GM12872 (cell line): Measurements from ENCODE around the gene AGBL2.

Source experiments
- TF ChIP-seq, protein P1 (sequence below): IDR thresholded peaks from 3 replicates; pipeline ENCODE4 v1.5.1; 2011; ENCODE audit warnings: low read depth, mild to moderate bottlenecking, low read length, moderate library complexity; ENCODE audit not compliant: insufficient read depth

AGBL2 gene

GRCh38 chr11:47711225-47711624 lies 3.9 kb downstream of the AGBL2 start:
- TF ChIP-seq, protein P1, sequence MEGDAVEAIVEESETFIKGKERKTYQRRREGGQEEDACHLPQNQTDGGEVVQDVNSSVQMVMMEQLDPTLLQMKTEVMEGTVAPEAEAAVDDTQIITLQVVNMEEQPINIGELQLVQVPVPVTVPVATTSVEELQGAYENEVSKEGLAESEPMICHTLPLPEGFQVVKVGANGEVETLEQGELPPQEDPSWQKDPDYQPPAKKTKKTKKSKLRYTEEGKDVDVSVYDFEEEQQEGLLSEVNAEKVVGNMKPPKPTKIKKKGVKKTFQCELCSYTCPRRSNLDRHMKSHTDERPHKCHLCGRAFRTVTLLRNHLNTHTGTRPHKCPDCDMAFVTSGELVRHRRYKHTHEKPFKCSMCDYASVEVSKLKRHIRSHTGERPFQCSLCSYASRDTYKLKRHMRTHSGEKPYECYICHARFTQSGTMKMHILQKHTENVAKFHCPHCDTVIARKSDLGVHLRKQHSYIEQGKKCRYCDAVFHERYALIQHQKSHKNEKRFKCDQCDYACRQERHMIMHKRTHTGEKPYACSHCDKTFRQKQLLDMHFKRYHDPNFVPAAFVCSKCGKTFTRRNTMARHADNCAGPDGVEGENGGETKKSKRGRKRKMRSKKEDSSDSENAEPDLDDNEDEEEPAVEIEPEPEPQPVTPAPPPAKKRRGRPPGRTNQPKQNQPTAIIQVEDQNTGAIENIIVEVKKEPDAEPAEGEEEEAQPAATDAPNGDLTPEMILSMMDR, result no peak

DNA sequence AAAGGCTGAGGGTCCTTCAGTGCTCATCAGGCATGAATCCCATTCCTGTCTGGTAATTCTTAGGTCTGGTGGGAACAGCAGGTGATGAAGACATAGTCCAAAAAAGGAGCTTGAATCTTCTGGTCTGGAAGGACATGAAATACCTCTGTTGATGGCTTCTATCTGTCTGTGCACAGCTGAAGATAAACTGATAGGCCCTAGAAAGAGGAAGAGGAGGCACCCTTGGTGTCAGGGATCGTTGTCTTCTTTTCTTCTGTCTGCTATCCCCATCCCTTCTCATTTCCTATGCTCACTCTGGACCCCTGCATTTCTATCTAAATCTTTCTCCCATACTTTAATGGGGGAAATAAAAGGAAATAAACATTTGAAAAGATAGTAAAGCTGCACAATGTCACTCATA lies 9.4 kb downstream of the AGBL2 start:
- TF ChIP-seq, protein P1, result no peak

GRCh38 chr11:47691979-47692378 lies 23.2 kb downstream of the AGBL2 start:
- TF ChIP-seq, protein P1, result no peak

DNA sequence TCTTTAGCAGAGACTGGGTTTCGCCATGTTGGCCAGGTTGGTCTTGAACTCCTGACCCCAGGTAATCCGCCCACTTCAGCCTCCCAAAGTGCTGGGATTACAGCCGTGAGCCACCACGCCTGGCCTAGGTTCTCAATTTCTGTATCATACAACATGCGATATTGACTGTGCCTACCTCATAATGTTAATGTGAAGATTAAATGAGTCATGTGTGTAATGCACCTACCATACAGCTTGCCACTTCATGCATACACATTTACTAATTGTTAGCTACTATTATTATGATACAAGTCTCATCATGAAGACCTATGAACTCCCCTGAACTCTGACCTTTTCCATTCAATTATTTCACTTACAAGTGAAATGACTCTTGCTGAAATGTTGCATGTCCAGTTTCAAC lies 25.7 kb downstream of the AGBL2 start:
- TF ChIP-seq, protein P1, result no peak

- TF ChIP-seq, protein P1, result no peak
Measured at GRCh38 chr11:47688991-47689390, 26.2 kb downstream of the AGBL2 start.

DNA sequence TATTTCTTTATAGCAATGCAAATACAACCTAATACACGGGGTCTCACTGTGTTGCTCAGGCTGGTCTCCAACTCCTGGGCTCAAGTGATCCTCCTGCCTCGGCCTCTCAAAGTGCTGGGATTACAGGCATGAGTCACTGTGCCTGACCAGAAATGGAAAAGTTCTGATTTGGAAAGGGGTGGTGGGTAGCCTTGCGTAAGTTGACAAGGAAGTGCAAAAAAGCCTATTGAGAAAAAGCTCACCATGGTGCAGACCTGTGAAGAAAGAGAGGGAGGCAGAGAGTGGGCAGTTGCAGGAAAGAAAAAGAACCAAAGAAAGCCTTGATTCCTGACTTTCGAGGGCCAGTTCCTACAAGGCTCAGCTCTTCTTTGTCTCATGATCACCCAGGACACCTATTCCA lies 27.1 kb downstream of the AGBL2 start:
- TF ChIP-seq, protein P1, result no peak

- TF ChIP-seq, protein P1, result no peak
Measured at GRCh38 chr11:47686151-47686550, 29.0 kb downstream of the AGBL2 start.

GRCh38 chr11:47675851-47676250 lies 39.3 kb downstream of the AGBL2 start:
- TF ChIP-seq, protein P1, result no peak
